Uterus (tissue), 2 donors: ENCODE measurements around the gene SMIM41.

Source experiments
- POLR2A ChIP-seq, 2 donors: fragments of 450-650 bp; IDR thresholded peaks; one replicate each; pipeline ENCODE4 v1.6.1; 2016; ENCODE audit warnings: antibody characterized with exemption in 2 of 2, mild to moderate bottlenecking in 1 of 2, moderate library complexity in 1 of 2
- TF ChIP-seq, protein P1 (sequence below), 4 experiments: fragments of 200-600 bp in 2 of 4; fragments of 450-650 bp in 2 of 4; sonication (generic) in 2 of 4; IDR thresholded peaks; one replicate each; pipeline ENCODE4 v1.5.1; 2016 to 2019; ENCODE audit warnings: antibody characterized with exemption in 4 of 4, mild to moderate bottlenecking in 2 of 4, moderate library complexity in 1 of 4

DNA sequence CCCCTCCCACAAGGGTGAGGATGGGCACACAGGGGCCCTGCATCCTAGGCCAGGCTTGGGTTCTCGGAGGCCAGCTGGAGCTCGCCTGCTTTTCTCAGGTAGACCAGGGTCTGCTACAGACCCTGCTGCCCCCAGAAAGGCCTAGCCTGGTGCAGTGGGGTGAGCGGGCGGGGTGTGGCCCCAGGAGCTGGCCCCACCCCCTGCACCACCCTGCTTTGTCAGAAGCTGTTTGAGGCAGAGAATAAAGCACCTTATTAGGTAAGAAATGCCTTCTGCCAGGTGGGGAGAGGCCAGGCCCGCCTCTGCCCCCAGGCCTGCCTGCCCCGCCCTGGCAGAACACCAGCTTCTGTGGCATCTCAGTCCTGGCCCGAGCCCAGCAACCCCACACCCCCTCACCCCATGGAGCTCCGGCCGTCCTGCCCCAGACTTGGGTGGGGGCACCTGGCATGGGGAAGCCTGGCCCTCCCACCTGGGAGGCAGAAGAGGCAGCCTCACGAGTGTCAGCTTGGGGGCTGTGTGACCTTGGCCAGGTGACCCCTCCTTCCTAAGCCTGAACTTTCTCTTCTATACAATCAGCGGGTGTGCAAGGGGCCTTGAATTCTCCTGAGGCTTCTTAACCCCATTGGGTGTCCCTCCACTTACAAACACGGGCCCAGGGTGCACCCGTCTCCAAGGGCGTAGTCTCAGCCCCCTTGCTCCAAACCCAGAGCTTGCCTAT is 69.1 kb downstream of the SMIM41 start:
- TF ChIP-seq, protein P1, sequence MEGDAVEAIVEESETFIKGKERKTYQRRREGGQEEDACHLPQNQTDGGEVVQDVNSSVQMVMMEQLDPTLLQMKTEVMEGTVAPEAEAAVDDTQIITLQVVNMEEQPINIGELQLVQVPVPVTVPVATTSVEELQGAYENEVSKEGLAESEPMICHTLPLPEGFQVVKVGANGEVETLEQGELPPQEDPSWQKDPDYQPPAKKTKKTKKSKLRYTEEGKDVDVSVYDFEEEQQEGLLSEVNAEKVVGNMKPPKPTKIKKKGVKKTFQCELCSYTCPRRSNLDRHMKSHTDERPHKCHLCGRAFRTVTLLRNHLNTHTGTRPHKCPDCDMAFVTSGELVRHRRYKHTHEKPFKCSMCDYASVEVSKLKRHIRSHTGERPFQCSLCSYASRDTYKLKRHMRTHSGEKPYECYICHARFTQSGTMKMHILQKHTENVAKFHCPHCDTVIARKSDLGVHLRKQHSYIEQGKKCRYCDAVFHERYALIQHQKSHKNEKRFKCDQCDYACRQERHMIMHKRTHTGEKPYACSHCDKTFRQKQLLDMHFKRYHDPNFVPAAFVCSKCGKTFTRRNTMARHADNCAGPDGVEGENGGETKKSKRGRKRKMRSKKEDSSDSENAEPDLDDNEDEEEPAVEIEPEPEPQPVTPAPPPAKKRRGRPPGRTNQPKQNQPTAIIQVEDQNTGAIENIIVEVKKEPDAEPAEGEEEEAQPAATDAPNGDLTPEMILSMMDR (IDR thresholded peaks at IDR 0.05) = no peak
- TF ChIP-seq POLR2A (IDR thresholded peaks at IDR 0.05) = peak in 1 of 2 donors; percentile 29
